GM19397 (cell line): Measurements from ENCODE around the gene LTC4S.
"Not testable (repeated sequence)": the region's sequence is repeated elsewhere in the genome, so short reads cannot be mapped to it uniquely, and the experiment has no call there.

Experiments used
- ATAC-seq: cut with Tn5 transposase; IDR thresholded peaks from one replicate; pipeline ENCODE4 v1.9.1; 2021; ENCODE audit warnings: mild to moderate bottlenecking, moderate library complexity; ENCODE audit not compliant: unreplicated experiment

Gene LTC4S, protein sequence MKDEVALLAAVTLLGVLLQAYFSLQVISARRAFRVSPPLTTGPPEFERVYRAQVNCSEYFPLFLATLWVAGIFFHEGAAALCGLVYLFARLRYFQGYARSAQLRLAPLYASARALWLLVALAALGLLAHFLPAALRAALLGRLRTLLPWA

DNA sequence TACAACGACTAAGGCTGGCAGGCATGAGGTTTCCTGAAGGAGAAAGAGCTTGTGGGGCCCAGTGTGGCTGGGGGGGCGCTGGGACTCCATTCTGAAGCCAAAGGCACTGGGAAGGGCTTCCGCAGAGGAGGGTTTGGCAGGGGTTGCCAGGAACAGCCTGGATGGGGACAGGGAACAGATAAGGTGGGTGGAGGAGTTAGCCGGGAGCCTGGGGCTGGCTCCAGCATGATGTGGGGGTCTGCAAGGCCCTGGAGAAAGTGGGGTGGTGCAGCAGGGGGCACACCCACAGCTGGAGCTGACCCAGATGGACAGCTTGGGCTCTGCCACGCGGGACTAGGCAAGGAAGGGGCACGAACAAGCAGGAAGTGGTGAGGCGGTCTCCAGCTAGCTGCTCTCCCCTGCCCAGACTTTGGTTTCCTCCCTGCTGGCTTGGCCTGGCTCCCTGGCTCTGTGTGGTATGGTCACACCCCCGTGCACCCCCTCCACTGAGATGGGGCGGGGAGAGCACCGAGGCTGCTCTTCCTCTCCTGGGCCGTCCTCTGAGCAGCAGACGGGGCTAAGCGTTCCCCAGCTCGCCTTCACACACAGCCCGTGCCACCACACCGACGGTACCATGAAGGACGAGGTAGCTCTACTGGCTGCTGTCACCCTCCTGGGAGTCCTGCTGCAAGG is at the start of gene LTC4S:
TSS of gene LTC4S (plus strand) at position 519 of the 672 bp plus-strand sequence. CDS start at position 614, 95 bp downstream.
- no peak for ATAC-seq

DNA sequence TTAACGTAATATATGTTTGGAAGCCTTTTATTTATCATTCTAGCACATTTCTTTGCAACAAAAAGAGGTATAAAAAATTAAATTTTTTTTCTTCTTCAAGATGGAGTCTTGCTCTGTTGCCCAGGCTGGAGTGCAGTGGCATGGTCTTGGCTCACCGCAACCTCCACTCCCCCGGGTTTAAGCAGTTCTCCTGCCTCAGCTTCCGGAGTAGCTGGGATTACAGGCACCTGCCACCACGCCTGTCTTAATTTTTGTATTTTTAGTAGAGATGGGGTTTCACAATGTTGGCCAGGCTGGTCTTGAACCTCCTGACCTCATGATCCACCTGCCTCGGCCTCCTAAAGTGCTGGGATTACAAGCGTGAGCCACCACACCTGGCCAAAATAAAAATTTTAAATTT is 49.7 kb upstream of the LTC4S start:
- not testable (repeated sequence) for ATAC-seq

DNA sequence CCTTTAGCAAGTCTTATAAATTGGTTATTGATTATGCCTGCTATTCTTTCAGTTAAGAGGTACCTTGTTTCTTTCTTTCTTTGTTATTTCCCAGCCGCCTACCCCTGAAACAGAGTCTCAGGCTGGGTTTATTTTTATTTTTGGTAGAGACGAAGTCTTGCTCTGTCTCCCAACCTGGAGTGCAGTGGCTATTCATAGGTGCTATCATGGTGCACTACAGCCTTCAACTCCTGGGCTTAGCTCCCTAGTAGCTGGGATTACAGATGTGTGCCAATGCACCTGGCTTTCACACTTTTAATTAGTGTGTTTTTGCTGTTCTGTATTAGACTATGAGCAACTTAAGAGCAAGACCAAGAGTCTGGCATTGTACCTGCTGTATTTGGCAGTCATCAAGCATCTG is 46.9 kb upstream of the LTC4S start:
- no peak for ATAC-seq

DNA sequence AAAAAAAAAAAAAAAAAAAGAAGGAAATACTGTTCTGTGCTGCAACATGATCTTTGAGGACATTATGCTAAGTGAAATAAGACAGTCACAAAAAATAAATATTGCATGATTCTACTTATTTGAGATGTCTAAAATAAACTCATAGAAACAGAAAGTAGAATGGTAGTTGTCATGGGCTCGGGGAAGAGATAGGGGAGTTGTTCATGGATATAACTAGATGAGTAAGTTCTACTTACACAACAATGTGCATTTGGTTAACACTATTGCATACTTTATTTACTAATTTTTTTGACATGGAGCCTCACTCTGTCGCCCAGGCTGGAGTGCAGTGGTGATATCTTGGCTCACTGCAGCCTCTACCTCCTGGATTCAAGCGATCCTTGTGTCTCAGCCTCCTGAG is 46.0 kb upstream of the LTC4S start:
- no peak for ATAC-seq

DNA sequence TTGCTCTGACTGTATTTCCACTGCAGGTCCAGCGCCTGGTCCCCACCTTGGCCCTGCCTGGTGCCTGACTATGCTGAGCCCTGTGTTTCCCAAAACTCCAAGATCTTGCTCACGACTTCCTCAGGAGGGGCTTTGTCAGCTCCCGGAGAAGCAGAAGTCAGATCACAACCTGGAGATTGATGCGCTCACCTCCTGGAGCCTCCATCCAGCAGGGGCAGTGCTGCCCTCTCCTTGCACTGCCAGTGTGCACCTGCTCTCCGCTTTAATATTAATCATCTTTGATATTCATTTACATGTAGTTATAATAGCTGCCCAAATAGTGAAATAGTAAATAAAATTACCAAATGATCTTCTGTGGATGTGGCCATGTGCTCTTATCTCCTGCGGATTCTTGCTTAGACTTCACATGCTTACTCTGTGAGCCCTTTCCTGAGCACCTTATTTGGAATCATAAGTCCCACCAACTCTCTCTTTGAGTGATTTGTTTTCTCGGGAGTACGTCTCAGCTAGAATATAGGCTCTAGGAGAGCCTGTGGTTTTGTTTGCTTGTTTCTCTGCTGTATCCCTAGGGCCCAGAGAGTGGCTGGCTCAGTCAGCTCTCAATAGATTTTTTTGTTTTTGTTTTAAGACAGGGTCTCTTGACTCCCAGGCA is 43.8 kb upstream of the LTC4S start:
- no peak for ATAC-seq

DNA sequence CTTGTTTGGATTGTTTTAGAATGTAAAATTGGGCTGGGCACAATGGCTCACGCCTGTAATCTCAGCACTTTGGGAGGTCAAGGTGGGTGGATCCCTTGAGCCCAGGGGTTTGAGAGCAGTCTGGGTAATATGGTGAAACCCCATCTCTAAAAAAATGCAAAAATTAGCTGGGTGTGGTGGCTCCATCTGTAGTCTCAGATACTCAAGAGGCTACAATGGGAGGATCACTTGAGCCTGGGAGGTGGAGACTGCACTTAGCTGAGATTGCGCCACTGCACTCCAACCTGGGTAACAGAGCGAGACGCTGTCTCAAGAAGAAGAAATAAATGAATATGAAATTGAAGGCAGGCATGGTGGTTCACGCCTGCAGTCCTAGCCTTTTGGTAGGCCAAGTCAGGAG is 39.8 kb upstream of the LTC4S start:
- ATAC-seq, result no peak

DNA sequence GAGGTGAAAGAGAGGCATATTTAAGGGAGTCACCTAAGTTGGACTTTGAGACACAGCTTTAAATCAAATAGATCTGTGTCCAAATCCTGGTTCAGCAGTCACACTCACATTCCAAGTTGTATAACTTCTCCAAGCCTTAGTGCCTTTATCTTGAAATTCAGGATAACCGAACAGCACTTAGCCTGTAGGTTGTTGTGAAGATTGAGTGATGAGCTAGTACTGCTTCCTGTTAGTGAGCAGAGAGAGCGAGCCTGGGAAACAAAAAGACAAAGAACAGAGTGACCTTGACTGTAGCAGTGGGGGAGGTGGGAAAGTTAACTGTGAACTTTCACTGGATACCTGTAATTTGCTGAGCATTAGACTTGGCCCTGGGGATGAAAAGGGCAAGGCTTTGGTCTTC is 38.8 kb upstream of the LTC4S start:
- no peak for ATAC-seq

DNA sequence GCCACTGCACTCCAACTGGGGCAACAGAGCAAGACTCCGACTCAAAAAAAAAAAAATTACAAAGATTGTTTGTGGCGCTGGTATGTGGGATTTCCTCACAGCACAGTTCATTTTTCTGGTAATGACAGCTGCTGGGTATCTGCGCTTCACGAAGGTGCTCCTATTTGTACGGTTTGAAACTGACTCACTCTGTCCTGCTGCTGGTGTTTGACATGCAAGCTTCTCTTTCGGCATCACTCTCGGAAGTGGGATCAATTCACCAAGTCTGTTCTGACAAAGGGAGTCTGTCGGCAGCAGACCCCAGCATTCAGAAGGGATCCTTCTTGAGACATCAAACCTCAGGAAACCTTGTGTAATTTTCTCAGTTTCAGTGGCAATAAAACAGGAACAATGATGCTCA is 34.8 kb upstream of the LTC4S start:
- no peak for ATAC-seq

DNA sequence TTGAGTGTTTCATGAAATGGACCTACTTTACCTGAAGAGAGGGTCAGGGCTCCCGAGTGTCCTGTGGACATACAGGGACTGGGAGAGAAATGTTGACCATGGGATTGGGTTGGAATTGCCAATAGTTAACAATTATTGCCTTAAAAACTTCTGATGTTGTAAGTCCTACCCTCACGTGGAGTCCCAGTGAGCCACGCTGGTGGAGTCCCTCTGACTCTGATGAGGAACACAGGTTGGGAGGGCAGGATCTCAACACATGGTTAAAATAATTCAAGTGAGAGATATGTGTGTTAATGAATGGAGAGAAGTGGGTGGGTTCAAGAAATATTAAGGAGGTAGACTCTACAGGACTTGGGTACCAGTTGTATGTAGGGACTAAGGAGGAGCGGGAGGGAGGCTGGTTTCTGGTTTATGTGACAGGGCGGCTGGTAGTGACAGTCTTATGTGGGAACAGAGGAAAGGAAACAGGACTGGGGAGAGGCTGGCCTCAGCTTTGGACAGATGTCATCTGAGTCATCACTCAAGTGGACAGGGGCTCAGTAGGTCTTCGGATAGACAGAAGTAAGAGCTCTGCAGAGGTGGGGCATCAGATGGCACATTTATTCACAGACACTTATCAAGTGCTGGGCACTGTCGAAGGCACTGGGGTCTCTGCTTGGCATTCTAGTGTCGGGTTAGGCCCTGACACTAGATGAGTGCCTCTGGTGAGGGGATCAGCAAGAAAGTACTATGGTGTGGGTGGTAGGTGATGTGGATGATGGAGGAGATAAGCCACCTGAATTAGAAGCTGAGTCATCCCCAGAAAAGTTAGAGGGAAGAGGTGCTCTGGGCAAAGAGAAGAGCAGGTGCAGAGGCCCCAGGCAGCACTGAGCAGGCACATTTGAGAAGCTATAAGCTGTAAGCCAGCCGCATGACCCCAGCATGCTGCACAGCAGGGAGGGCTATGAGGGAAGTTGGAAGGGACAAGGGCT is 33.9 kb upstream of the LTC4S start:
- ATAC-seq, result no peak

DNA sequence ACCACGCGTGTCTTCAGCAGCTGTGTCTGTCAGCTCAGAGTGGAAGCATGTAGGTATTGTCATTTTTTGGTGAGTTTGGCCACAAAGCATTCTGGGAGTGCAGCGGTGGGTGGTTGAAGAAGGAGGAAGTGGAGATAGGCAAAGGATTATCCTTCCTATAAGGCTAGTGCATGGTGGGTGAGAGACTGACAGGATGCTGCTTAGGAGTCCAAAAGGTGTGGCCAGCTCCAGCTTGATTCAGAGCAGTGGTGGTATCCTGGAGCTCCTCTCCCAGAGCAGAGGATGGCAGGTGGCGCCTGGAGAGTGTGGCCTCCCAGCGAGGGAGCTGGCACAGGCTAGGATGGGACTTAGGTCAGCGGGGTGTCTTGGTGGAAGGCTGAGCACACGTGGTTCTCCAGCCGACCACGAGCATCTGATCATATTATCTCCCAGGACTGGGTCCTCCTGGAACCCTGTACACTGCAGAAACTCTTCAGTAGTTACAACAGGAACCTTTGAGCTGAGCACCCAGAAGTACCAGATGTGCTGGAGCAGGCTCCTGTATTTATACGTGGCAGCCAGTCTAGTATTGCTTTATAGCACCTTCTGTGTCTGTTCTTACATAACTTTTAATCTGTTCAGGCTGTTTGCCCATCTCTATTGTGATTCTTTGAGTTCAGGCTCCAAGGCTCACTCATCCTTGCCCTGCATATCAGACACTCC is 31.6 kb upstream of the LTC4S start:
- ATAC-seq, result no peak

DNA sequence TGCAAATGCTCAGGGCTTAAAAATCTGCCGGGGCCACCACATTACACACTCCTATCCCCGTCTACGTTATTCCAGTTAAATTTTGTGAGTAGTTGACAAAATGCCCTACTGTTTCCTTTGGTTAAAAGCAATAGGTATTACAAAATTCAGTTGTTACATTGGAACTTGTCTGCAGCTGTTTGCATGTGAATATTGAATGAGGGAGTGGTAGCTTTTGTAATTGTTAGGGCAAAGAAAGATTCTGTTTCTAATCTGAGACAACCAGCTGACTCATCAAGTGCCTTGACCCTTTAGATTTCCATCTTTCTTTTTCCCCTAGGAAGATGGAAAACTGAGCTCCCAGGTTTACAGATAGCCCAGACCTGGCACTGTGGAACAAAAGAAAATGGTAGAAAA is 31.0 kb upstream of the LTC4S start:
- ATAC-seq, result no peak

DNA sequence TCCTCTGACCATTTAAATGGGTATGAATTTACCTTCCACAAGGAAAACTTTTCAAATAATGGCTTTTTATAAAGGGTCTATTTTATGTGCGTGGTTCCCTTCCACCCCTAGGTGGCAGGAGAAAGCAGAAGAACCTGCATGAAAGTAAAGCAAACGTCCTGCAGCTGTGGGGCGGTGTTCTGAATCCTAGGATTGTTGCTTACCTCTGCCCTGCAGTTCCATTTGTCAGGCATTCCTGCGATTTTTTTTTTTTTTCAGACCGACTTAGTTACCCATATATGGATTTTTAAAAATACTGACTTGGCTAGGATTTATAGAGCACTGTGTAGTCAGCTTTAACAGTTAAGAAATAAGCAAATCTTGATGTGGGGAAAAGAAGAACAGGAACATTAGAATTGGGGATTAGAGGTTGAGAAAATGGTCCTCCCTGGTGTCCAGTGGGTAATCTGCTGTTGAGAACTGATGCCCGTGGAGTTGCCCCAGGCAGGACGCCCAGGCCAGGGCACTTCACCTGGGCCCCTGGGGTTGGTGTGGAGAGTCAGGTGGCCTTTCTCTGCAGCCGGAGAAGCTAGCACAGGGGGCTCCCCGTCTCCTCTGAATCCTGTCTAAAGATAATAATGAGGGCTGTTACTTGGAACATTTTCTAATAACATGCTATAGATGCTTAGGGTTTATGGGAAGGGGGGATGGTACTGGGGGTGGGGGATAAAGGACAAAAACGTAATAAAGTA is 30.4 kb upstream of the LTC4S start:
- ATAC-seq, result no peak

DNA sequence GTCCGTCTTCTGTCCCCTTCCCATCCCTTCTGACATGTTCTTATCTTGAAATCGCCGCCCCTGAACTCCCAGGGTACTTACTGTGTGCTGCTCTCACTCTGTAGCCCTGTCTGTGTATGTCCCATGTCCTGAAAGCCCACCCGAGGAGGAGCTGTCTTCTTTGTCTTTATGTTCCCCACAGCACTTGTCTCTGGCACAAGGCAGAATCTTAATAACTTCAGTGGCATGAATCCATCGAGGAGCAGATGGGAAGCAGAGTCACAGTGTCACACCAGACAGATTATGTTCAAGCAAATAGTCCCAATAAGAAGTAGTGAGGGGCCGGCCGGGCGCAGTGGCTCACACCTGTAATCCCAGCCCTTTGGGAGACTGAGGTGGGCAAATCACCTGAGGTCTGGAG is 29.7 kb upstream of the LTC4S start:
- ATAC-seq, result no peak

DNA sequence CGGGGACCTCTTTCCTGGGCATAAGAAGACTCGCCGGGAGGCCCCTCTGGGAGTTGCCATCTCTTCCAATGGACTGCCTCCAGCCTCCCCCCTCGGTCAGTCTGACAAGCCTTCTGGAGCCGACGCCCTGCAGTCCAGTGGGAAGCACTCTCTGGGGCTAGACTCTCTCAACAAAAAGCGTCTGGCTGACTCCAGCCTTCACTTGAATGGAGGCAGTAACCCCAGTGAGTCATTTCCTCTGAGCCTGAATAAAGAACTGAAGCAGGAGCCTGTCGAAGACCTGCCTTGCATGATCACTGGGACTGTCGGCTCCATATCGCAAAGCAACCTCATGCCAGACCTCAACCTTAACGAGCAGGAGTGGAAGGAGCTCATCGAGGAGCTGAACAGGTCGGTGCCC is 28.4 kb upstream of the LTC4S start:
- no peak for ATAC-seq

DNA sequence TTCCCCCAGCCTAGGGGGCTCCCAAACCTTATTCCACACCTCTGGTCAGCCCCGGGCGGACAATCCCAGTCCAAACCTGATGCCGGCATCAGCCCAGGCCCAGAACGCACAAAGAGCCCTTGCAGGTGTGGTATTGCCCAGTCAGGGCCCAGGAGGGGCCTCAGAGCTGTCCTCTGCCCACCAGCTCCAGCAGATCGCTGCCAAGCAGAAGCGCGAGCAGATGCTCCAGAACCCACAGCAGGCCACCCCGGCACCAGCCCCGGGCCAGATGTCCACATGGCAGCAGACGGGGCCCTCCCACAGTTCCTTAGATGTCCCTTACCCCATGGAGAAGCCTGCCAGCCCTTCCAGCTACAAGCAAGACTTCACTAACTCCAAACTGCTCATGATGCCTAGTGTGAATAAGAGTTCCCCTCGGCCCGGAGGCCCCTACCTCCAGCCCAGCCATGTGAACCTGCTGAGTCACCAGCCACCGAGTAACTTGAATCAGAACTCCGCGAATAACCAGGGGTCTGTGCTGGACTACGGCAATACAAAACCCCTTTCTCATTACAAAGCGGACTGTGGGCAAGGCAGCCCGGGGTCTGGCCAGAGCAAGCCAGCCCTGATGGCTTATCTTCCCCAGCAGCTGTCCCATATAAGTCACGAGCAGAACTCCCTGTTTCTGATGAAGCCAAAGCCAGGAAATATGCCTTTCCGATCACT is 27.6 kb upstream of the LTC4S start:
- ATAC-seq, result no peak

DNA sequence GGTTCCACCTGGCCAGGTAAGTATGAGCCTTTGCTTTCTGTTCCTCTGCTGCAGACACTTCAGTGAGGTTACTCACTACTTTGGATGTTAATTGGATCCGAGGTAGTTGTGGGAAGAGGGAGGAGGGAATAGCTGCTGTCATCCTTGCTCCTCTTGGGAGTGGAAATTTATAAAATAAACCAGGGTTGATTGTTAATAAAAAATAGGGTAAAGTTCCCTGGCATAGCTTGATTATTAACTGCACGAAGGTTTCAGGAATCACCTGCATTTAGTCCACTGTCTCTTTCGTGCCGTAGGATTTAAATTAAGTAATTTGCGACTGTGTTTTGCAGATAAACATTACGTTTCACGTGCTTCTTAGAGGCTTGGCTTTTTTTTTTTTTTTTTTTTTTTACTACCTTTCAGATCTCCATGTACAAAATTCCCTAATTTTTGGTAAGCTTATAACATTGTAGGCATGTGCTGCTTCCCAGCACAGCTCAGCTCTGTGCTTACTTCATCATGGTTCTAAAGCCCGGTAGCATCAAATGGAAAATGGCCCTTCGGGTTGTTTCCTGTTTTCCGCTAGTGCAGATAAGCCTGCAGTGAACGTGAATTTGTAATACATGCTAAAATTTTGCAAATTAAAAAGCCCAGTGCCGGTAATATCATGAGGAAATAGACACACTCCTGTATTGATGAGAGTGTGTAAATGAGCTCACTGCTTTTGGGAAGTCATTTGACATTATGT is 26.9 kb upstream of the LTC4S start:
- no peak for ATAC-seq

DNA sequence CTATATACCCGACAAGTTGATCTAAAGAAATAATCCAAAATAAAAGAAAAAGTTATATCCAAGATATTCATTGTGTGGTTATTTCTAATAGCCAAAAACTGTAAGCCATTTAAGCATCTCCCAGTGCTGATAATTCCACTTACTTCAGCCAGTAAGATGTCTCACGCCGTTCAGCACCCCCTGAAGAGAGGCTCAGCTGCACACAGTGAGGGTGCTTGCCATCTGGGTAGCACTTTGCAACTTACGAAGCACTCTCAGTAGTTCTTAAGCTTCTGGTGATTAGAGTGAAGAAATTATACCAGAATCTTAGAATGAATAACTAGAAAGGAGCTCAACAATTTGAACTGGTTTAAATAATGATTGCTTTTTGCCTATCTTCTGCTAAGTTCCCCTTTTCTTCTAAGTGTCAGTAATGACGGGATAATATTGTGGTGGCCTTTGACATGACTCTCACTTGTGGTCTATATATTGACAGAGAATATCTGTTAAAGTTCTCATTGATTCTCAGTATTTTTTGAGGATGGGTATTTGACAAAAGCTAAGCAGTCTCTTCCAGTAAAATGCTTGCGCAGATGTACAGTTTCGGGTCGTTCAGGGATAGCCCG is 26.2 kb upstream of the LTC4S start:
- ATAC-seq, result no peak

DNA sequence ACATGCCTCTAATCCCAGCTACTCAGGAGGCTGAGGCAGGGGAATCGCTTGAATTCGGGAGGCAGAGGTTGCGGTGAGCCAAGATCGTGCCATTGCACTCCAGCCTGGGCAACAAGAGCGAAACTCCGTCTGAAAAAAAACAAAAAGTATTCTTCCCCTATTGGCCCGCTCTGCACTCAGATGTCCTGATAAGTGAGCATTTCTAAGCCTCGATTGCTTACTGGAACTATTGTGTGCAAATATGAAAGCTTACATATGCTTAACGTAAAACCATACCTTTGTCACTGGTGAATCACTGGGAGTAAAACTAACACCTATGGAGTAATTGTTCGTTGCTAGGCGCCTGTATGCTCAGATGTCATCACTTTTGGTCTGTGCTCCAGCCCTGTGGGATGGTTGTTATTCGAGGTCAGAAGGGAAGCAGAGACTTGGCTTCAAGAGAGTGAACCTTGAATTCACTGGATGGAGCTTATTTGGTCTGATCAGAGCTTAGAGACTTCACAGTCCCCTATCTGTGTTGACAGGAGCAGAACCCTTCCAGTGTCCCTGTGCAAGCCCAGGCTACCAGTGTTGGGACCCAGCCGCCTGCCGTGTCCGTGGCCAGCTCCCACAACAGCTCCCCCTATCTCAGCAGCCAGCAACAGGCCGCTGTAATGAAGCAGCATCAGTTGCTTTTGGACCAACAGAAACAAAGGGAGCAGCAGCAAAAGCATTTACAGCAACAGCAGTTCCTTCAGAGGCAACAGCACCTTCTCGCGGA is 25.3 kb upstream of the LTC4S start:
- no peak for ATAC-seq
